Activated CD8-positive, alpha-beta memory T cell treated with anti-CD3 and anti-CD28 coated beads for 1 hour (primary cell): ENCODE results near the gene SEMA3G.

ENCODE experiments used
- DNase-seq, 2 donors: peaks; one replicate each; pipeline ENCODE4 v3.0.0-alpha.2; 2020; ENCODE audit warnings: low read depth in 1 of 2; ENCODE audit errors: extremely low read depth in 1 of 2

The SEMA3G gene

DNA sequence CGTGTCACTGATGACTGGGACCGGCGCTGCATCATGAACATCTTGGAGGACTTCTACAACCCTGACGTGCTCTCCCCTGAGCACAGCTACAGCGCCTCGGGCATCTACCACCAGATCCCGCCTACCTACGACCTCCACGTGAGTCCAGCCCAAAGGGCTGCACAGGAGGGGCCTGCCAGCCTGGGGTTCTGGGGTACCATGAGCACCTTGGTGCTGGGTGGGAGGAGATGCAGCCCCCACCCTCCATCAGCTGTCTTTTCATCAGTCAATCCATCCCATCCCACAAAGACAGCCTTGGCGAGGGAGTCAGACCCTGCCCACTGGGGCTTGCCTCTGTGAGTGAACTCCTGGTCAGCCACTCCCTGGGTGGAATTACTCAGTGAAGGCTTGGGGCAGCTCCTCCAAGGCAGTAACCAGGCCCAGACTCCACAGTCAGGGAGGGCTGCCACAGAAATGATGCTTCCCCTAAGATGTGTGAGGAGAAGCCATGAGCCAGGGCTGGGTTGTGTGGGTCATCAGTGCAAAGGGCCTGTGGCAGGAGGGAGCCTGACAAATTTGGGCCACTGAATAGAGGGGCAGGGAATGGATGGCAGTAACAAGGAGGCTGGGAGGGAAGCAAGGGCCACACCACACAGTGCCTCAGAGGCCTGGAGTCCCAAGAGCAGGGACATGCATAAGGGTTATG, 47.9 kb downstream of the SEMA3G start:
- no peak for DNase-seq

DNA sequence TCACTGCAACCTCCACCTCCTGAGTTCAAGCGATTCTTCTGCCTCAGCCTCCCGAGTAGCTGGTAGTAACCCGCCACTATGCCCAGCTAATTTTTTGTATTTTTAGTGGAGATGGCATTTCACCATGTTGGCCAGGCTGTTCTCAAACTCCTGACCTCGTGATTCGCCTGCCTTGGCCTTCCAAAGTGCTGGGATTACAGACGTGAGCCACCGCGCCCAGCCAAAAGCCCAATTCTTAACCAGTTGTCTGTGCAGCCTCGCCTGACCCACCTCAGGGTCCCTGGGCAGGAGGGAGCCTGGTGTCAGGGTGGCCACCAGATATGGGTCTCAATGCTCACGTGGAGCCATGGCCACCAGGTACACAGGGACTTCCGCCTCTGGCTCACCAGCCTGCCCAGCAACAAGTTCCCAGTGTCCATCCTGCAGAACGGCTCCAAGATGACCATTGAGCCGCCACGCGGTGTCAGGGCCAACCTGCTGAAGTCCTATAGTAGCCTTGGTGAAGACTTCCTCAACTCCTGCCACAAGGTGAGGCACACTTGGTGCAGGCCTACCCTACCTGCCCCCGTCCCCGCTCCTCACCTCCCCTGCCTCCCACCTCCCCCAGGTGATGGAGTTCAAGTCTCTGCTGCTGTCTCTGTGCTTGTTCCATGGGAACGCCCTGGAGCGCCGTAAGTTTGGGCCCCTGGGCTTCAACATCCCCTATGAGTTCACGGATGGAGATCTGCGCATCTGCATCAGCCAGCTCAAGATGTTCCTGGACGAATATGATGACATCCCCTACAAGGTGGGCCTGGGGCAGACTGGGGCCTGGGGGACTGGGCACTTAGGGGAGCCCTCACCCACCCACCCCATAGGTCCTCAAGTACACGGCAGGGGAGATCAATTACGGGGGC, 48.6 kb downstream of the SEMA3G start:
- no peak for DNase-seq

DNA sequence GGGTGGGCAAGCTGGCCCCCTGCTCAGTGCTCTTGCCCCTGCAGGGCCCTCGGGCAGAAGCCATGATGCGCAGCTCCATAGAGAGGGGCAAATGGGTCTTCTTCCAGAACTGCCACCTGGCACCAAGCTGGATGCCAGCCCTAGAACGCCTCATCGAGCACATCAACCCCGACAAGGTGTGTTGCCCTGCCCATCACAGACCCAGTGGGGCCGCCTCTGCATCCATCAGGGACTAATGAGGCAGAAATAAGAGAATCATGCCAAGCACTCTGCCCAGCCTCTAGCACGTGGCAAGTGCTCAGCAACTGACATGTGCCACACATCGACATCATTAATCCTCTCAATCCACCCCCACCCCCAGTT, 49.4 kb downstream of the SEMA3G start:
- no peak for DNase-seq

DNA sequence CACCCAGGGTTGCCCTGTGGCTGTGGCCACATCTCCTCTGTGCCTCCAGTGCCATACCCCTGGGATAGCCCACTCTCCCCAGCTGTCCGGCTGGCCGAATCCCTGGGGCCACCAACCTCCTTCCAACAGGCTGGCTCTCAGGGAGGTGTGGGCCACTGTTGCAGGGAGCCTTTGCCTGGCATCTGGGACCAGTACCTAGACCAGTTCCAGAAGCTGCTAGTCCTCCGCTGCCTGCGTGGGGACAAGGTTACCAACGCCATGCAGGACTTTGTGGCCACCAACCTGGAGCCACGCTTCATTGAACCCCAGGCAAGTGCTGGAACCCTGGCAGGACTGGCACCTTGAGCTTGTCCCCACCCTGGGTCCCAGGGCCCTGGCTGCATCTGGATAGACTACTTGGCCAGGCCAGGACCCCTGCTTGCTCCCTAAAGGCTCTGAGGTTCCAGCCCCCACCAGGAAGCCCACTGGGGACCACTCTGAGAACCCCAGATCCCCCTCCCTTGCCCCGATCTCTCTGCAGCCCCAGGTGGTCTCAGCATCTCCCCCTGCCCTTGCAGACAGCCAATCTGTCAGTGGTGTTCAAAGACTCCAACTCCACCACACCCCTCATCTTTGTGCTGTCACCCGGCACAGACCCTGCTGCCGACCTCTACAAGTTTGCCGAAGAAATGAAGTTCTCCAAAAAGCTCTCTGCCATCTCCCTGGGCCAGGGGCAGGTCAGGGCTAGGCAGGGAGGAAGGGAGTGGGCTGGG, 50.0 kb downstream of the SEMA3G start:
- DNase-seq = no peak

DNA sequence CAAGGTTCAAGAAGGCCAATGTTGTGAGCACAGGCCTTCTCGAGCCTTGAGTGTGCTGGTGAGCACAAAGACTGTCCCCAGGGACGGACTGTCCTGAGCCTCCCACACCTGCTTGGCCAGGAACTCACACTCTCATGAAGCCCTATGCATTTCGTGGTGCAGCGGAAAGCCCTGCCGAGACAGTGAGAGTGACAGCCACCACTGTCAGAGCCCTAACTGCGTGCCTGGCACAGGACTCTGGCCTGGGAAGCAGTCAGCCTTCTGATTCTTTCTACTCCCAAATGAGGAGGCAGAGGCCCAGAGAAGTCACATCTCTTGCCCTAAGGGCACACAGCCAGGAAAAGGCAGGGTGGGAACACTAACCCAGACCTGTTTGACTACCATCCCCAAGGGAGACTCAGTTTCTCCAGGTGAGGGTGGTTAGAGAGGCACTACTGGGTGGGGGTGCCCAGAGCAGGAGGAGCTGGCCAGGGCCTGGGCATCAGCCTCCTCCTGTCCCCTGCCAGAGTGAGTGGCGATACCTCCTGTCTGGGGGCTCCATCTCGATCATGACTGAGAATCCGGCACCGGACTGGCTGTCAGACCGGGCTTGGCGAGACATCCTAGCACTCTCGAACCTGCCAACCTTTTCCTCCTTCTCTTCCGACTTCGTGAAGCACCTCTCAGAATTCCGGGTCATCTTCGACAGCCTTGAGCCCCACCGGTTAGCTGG, 50.8 kb downstream of the SEMA3G start:
- no peak for DNase-seq

DNA sequence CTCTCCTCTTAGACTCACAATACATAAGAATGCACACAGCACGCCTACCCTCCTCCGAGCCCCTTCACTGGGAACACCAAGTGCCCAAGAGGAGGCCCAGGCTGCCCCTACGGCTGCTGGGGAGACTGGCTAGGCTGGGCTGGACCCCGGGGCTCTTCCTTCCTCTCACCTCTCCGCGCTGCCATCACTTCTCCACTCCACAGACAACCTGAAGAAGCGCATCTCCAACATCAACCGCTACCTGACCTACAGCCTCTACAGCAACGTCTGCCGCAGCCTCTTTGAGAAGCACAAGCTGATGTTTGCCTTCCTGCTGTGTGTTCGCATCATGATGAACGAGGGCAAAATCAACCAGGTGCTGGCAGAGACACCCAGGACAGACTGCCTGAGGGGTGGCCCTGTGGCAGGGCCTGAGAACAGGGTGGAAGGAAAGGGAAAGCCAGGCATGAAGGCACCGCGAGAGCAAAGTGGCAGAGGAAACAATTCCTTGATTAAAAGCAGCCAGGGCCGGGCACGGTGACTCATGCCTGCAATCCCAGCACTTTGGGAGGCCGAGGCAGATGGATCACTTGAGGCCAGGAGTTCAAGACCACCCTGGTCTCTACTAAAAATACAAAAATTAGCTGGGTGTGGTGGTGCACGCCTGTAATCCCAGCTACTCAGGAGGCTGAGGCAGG, 51.6 kb downstream of the SEMA3G start:
- DNase-seq = no peak

DNA sequence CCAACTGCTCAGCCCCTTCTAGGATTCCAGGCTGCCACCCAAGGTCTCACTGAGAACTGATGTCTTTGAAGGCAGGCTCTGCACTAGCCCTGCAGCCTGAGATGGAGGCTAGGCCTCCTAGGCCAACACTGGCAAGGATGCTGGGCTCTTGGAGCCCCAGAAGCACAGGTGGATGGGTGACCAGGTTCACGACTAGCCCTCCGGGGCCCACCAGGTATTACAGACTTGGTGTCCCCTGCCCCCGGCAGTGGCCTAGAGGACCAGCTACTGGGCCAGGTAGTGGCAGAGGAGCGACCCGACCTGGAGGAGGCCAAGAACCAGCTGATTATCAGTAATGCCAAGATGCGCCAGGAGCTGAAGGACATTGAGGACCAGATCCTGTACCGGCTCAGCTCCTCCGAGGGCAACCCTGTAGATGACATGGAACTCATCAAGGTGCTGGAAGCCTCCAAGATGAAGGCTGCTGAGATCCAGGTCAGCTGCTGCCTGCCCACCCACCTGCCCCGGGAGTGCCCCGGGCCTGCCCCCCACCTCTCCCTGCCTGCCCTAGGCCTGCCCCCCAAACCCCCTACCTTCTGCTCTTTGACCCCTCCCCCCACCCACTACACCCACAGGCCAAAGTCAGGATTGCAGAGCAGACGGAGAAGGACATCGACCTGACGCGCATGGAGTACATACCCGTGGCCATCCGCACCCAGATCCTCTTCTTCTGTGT, 52.5 kb downstream of the SEMA3G start:
- DNase-seq = no peak

DNA sequence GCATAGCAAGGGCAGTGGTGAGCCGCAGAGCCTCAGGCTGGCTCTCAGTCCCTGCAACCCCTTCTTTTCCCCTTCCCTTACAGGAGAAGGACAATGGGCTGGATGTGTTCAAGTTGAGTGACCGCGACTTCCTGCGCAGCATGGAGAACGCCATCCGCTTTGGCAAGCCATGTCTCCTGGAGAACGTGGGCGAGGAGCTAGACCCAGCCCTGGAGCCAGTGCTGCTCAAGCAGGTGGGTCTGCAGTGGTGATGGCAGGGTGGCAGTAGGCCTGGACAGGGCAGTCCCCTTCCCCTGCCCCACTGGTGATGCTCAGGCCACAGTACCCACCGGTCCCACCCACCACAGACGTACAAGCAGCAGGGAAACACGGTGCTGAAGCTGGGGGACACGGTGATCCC, 53.8 kb downstream of the SEMA3G start:
- no peak for DNase-seq

DNA sequence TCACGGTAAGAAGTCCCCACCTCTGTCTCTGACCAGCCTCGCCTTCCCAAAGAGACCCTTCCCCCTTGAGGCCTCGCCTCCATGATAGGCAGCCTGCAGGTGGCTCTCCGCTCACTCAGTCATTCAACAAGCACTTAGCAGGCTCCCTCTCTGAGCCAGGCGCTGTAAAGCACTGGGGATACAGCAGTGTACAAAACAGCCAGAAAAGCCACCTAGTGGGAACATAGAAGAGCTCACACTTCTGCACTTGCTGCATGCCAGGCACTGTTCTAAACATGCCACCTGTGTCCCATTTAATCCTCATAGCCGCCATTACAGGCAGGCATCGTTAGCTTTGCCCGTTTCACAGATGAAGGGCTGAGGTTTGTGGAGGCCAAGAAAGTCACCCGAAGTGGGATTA, 56.0 kb downstream of the SEMA3G start:
- DNase-seq = no peak

DNA sequence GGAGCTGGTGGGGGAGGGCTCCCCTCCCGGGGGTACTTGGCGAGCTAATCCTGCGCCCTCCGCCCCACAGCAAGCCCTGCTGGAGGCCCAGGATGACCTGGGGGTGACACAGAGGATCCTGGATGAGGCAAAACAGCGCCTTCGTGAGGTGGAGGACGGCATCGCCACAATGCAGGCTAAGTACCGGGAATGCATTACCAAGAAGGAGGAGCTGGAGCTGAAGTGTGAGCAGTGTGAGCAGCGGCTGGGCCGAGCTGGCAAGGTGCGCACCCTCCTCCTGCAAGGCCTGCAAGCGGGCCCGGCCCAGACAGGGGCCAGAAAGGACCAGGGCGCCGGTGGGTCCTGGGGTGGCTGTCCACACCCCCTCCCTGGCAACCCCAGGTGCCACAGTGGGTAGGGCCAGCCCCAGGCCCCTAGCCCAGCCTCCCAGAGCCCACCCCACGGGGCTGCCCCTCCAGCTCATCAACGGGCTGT, 56.5 kb downstream of the SEMA3G start:
- no peak for DNase-seq

DNA sequence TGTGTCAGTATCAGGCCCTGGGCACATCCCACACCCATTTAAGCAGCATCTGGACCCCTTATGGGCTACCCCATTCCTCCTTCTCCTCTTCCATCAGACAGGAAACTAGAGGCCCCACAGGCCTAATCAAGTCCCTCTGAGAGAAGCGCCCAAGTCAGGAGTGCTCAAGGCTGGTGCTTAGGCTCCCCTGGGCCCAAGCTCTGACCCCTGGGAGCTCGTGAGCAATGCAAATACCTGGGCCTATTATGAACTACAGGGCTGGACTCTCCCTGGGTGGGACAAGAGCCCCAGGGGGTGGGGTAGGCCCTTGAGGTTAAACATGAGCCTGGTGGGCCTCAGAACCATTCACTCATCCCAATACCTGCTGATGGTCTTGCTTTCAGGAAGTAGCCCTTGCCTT, 57.4 kb downstream of the SEMA3G start:
- DNase-seq = no peak

DNA sequence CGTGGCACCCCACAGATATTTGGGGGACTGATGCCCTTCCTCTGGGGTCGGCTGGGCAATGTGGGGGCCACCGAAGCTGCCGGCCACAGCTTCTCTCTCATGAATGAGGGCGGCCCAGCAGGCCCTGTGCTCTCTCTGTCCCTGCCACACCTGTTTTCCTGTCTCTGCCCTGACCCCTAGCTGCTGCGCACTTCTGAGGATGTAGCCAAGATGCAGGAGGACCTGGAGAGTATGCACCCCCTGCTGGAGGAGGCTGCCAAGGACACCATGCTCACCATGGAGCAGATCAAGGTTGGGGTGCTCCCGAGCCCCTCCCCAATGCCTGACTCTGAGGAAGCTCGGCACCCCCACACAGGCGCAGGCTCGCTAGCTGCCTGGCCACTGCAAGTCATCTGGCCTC, 59.7 kb downstream of the SEMA3G start:
- DNase-seq = no peak

DNA sequence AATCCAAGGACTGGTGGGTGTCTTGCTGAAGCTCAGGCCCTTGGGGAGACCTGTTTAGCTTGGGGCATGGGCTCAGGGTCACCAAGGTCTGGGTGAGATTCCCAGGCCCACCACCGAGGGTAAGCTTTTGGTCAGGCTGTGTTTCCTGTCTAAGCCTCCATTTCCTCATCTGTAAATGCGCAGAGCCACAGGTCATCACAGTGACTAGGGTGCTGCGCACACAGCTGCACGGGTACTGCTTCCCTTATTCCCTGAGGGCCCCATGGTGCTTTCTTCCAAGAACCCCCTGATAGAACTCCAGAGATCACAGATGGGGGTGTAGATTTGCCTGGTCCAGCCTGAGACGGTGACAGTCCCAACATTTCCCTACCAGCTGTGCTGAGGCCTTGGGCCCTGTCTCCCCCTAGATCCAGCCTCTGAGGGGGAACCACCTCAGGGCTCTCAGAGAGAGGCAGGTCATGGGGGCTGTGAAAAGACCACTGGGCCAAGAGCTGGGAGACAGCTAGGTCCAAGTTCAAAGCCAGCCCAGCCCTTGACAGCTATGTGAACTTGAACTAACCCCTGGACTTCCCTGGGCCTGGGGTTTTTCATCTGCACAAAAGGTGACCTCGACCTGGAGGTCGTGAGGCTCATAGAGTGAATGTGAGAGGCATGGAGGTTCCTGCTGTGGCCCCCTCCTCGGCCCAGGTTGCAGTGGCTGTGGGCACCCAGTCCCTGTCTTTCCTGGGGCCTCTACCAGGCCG, 60.7 kb downstream of the SEMA3G start:
- no peak for DNase-seq

DNA sequence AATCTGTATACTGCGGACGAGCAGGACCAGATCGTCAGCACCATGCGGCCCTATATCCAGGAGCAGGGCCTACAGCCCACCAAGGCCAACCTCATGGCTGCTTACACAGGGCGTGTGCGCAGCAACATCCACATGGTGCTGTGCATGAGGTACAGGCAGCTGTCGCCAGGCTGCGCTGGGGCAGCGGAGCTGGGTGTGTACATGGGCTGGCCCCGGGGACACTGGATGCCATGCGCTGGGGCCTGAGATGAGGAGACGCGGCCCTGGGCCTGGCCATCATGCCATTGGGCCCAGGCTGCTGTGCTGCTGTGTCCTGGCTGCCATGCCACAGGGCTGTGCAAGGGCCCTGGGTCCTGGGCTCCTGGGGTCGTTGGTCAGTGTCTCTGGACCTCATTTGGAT, 61.5 kb downstream of the SEMA3G start:
- no peak for DNase-seq
